ENCODE results near the gene AQP10.
"Not testable (repeated sequence)": the region's sequence is repeated elsewhere in the genome, so short reads cannot be mapped to it uniquely, and the experiment has no call there.

Gene AQP10, protein sequence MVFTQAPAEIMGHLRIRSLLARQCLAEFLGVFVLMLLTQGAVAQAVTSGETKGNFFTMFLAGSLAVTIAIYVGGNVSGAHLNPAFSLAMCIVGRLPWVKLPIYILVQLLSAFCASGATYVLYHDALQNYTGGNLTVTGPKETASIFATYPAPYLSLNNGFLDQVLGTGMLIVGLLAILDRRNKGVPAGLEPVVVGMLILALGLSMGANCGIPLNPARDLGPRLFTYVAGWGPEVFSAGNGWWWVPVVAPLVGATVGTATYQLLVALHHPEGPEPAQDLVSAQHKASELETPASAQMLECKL

DNA sequence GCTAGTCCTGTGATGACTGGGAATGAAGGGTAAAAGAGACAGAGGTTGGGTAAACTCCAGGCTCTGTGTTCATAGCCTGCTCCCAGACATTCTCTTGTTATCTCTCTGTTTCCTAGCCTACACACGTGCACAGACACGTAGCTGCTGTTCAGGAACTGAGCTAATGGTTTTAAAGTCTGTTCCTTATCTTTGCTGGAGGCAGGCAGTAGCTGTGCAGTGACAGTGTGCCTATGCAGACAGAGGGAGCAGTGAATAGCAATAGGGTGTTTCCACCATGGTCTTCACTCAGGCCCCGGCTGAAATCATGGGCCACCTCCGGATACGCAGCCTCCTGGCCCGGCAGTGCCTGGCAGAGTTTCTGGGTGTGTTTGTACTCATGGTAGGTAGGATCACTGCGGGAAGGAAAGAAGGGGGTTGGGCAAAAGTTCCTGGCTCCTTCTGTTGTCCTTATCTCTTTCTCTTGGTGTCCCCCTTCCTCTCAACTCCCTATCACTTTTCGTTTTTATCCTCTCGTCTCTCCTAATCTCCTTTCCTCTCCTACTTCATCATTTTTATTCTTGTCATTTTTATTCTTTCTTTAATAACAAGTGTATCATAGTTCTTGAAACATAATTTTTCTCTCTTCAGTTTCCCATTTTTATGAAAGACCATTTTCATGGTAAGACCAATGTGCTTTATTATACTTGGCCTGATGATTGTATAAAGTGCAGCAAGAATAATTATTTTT, at the start of gene AQP10:
TSS of gene AQP10 (plus strand) at position 212 of the 727 bp plus-strand sequence. CDS start at position 275, 63 bp downstream.
- DNase-seq = no peak

- peak; percentile 100 for DNase-seq
These were observed 48.5 kb upstream of the AQP10 start, which contains the start of gene HAX1 for GRCh38 chr1:154272217-154272998. TSS of gene HAX1 (plus strand) at chr1:154272629. CDS start at chr1:154272724, 95 bp downstream.

GRCh38 chr1:154272999-154273563, 47.8 kb upstream of the AQP10 start:
- DNase-seq = no peak

GRCh38 chr1:154276797-154277196, 44.1 kb upstream of the AQP10 start:
- DNase-seq = no peak

DNA sequence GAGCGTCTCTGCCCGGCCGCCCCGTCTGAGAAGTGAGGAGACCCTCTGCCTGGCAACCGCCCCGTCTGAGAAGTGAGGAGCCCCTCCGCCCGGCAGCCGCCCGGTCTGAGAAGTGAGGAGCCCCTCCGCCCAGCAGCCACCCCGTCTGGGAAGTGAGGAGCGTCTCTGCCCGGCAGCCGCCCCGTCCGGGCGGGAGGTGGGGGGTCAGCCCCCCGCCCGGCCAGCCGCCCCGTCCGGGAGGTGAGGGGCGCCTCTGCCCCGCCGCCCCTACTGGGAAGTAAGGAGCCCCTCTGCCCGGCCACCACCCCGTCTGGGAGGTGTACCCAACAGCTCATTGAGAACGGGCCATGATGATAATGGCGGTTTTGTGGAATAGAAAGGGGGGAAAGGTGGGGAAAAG, 33.3 kb upstream of the AQP10 start:
- DNase-seq = not testable (repeated sequence)

- DNase-seq = no peak
These were observed 32.2 kb upstream of the AQP10 start for GRCh38 chr1:154288661-154289060.

DNA sequence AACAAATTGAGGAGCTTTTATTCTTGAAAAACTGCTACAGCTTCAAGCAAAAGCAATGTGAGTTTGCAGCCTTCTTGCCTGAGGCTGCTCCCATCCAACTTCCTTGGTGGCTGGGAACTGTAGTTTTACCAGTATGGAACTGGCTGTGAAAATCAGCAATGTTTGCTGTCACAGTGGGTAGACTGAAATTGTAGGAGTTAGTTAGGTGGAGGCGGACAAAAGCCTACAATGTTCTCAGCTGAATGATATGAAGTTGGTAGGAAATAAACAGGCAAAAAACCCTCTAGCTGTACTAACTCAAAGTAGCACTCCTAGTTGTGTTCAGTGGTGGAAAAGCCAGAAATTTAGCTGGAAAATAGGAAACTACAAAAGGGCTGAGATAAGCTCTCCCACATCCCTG, 30.0 kb upstream of the AQP10 start:
- no peak for DNase-seq

- DNase-seq = no peak
These were observed 25.3 kb upstream of the AQP10 start for GRCh38 chr1:154295408-154296235.

DNA sequence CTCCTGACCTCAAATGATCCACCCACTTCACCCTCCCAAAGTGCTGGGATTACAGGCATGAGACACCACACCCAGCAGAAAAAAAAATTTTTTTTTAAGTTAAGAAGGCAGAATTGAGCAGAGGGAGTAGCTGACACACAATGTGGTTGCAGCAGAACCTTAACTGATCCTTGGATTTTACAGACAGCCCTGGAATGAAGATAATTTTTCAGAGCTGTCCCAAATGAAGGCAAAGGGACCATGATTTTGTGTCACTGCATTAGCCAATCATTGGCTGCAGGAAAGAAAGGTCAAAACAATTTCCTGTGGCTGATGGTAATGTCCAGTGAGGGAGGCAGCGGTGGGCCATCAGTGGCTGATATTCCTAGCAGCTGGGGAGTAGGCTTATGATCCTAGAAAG, 19.3 kb upstream of the AQP10 start:
- no peak for DNase-seq

DNA sequence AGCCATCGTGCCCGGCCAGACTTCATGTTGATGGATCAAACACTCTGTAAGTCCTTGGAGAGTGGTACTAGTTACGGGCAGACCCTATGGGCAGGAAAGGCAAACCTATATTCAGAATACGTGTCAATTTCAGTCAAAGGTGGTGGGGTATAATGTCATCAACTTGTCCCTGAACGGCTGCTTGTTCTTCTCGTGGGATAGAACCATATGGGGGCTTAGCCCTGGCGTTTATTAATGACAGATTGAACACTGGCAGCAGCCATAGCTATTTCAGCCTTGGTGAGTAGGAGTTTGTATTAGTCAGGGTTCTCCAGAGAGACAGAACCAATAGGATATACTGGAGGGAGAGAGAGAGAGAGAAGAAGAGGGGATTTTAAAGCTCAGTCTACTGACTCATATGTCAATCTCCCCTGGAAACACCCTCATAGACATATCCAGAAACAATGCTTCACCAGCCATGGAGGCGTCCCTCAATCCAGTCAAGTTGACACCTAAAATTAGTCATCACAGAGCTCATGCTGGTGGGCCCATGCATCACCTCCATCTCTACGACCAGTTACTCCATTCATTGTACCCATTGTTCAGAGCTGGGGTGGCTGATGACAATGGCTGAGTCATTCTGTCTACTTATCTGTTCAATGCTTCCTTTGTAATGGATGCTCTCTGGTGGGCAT, 16.1 kb upstream of the AQP10 start:
- DNase-seq = no peak

DNA sequence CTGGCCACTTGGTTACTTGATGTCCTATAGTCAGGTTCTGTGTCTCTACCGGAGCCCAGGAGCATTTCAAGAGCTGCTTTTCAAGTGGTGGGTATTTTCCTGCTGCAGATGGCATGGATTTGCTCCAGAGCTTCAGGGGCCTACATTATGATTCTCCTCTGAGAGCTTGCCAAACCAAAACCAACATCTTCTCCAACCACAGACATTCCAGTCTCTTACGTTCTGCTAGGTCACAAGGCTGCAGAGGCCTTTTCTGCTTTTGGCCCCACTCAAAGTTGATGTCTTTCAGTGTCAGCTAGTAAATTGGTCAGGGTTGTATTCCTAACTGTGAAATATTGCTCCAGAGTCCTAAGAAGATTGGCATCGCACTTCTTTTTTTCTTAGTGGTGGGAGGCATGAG, 14.7 kb upstream of the AQP10 start:
- no peak for DNase-seq

DNA sequence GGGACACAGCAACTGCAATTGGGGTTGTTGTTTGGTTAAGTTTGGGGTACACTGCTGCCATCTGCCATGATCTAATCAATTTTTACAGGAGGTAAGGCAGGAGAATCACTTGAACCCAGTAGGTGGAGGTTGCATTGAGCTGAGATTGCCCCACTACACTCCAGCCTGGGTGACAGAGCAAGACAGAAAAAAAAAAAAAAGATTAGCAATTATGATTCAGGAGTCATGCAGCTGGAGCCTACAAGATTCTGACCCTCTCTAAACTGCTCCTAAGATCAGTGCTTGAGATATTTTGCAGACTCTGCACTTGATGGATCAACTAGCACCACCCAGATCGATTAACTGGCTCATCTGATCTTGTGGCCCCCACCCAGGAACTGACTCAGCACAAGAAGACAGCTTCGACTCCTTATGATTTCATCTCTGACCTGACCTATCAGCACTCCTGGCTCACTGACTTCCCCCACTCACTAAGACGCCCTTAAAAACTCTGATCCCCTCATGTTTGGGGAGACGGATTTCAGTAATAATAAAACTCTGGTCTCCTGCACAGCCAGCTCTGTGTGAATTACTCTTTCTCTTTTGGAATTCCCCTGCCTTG, 13.1 kb upstream of the AQP10 start:
- not testable (repeated sequence) for DNase-seq

- not testable (repeated sequence) for DNase-seq
These were observed 11.8 kb upstream of the AQP10 start for GRCh38 chr1:154309136-154309535.

GRCh38 chr1:154312229-154313065, 8.4 kb upstream of the AQP10 start:
- DNase-seq = not testable (repeated sequence)

DNA sequence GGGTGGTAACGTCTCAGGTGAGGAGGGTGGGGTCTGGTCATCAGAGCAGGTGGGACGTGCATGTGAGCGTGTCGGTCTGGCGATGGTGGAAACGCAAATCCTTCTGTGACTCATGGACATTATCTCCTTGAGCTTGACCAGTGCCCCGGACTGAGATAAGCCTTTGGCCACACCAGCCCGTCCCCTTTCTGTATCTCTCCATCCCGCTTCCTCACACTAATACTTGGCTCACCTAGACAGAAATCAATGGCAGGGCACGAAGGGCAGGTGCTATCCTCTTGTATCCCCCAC, 7.9 kb upstream of the AQP10 start:
- no peak for DNase-seq

DNA sequence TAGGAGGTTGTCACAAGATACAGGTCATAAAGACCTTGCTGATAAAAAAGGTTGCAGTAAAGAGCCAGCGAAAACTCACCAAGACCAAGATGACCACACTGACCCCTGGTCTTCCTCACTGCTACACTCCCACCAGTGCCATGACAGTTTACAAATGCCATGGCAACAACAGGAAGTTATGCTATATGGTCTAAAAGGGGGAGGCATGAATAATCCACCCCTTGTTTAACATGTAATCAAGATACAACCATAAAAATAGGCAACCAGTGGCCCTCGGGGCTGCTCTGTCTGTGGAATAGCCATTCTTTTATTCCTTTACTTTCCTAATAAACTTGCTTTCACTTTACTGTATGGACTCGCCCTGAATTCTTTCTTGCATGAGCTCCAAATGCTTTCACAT, 6.7 kb upstream of the AQP10 start:
- not testable (repeated sequence) for DNase-seq

DNA sequence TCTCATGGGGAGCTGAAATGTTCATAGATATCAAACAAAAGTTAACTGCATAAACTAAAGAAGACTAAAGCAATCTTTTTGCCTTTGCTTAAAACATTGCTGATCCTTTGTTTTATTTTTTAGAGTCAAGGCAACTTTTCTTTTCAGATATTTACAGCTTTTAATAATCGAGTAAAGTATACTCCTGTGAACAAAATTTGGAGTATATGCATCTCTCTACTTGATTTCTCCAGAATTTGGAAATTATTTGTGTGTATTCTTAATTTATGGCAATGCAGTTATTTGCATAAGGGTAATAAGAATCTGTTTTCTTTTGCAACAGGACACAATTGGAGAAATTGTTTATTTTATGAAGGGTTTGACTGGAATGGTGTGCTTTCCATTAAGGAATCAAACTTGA, 4.2 kb upstream of the AQP10 start:
- no peak for DNase-seq

DNA sequence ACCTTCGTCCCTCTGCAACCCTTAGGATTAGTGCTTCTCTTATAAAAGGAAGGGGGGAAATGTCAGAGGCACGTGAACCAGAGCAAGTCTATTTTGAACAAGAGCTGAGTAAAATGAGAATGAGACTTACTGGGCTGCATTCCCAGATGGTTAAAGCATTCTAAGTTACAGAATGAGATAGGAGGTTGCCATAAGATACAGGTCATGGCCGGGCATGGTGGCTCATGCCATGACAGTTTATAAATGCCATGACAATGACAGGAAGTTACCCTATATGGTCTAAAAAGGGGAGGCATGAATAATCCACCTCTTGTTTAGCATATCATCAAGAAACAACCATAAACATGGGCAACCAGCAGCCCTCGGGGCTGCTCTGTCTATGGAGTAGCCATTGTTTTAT, 2.5 kb upstream of the AQP10 start:
- DNase-seq = no peak

- DNase-seq = not testable (repeated sequence)
These were observed 679 bp downstream of the AQP10 start for GRCh38 chr1:154321609-154321934.

GRCh38 chr1:154323493-154323892, 2.6 kb downstream of the AQP10 start:
- DNase-seq = no peak

- no peak for DNase-seq
These were observed 3.3 kb downstream of the AQP10 start for GRCh38 chr1:154324241-154324640.

Measured in inflammatory macrophage treated with lipopolysaccharide for 4 hours (primary cell).